ENCODE data around the gene MSN.

GRCh38 chrX:65772842-65773241 lies 105.4 kb downstream of the MSN start:
- TF ChIP-seq ZNF624 (tag by site-specific recombination; IDR thresholded peaks at IDR 0.05) (no peak), PBX3 (CRISPR knock-in tag; IDR thresholded peaks at IDR 0.05) (no peak), SALL2 (tag by site-specific recombination; IDR thresholded peaks at IDR 0.05; ENCODE audit: borderline replicate concordance) (no peak), CTCF (tag by site-specific recombination; IDR thresholded peaks at IDR 0.05) (no peak)
